Vagina (tissue), 2 donors: ENCODE measurements around the gene PLCB1. TPM values are rescaled to one million over a fixed set of nuclear protein-coding genes. Genes with fewer than 3 reads are reported as not detected.

ENCODE experiments used
- DNase-seq, 2 donors: peaks; one replicate each; pipeline ENCODE4 v3.0.0-alpha.2; 2017; ENCODE audit errors: extremely low spot score in 2 of 2
- H3K27ac ChIP-seq: fragments of 200-600 bp; sonication (generic); one replicate; pipeline ENCODE4 v1.5.1; 2019
- H3K27me3 ChIP-seq: fragments of 200-600 bp; sonication (generic); one replicate; pipeline ENCODE4 v1.5.1; 2019
- H3K36me3 ChIP-seq, 2 donors: fragments of 200-600 bp; sonication (generic); one replicate each; pipeline ENCODE4 v1.5.1; 2017 to 2019
- H3K4me1 ChIP-seq: fragments of 200-600 bp; sonication (generic); one replicate; pipeline ENCODE4 v1.5.1; 2019
- H3K4me3 ChIP-seq, 2 donors: fragments of 200-600 bp; sonication (generic); 1 replicate in 1 of 2; 2 replicates in 1 of 2; pipeline ENCODE4 v1.5.1; 2016 to 2019
- H3K9me3 ChIP-seq: fragments of 200-600 bp; sonication (generic); one replicate; pipeline ENCODE4 v1.5.1; 2019
- POLR2A ChIP-seq, 2 donors: fragments of 450-650 bp; IDR thresholded peaks; one replicate each; pipeline ENCODE4 v1.6.1; 2017; ENCODE audit warnings: antibody characterized with exemption in 2 of 2, mild to moderate bottlenecking in 2 of 2, moderate library complexity in 2 of 2
- POLR2AphosphoS5 ChIP-seq, 2 donors: sonication (generic); formaldehyde crosslinking; IDR thresholded peaks; one replicate each; pipeline ENCODE4 v1.9.0; 2017; ENCODE audit warnings: antibody characterized with exemption in 2 of 2, mild to moderate bottlenecking in 2 of 2, low read depth in 1 of 2; ENCODE audit not compliant: insufficient read depth in 1 of 2
- intact Hi-C: fragments of 100-400 bp; cut with DNase I; formaldehyde crosslinking; loops from one replicate; pipeline ENCODE4 v1.15.1; 2023
- total RNA-seq: library from RNA; depleted of rRNA; stranded (reverse); fragments of >200 nt; gene quantifications from one replicate; pipeline ENCODE4 v1.2.3, GENCODE V29; 2016
- TF ChIP-seq, protein P1 (sequence below), 3 experiments: fragments of 450-650 bp in 2 of 3; fragments of 200-600 bp in 1 of 3; sonication (generic) in 1 of 3; IDR thresholded peaks; one replicate each; pipeline ENCODE4 v1.5.1; 2017 to 2019; ENCODE audit warnings: antibody characterized with exemption in 3 of 3, mild to moderate bottlenecking in 2 of 3, moderate library complexity in 2 of 3

PLCB1 gene
- total RNA-seq, 1 donor from 2014 or later: 32.4 TPM

DNA sequence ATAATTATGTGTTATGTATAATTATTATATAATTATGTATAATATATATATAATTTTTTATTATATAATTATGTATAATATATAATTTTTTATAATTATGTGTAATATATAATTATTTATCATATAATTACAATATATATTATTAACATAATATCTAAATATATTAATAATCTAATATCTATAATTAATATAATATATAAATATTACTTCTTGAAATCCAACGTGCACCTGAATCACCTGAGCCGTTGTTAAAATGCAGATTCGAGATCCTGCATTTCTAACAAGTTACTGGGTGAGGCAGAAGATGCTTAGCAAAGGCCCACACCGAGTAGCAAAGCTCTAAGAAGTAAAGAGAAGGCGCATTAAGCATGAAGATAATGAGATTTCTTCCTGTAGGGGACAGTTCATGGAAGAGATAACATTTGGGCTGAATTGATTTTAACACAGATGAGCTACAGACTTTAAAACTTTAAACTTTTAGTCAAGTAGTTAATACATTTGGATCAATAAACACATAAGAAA, 530.4 kb downstream of the PLCB1 start:
- no peak for TF ChIP-seq POLR2AphosphoS5 (IDR thresholded peaks at IDR 0.05; ENCODE audit: insufficient read depth in 1 of 2, low read depth in 1 of 2)
- no peak for TF ChIP-seq POLR2A (IDR thresholded peaks at IDR 0.05)
- TF ChIP-seq, protein P1, sequence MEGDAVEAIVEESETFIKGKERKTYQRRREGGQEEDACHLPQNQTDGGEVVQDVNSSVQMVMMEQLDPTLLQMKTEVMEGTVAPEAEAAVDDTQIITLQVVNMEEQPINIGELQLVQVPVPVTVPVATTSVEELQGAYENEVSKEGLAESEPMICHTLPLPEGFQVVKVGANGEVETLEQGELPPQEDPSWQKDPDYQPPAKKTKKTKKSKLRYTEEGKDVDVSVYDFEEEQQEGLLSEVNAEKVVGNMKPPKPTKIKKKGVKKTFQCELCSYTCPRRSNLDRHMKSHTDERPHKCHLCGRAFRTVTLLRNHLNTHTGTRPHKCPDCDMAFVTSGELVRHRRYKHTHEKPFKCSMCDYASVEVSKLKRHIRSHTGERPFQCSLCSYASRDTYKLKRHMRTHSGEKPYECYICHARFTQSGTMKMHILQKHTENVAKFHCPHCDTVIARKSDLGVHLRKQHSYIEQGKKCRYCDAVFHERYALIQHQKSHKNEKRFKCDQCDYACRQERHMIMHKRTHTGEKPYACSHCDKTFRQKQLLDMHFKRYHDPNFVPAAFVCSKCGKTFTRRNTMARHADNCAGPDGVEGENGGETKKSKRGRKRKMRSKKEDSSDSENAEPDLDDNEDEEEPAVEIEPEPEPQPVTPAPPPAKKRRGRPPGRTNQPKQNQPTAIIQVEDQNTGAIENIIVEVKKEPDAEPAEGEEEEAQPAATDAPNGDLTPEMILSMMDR (IDR thresholded peaks at IDR 0.05): no peak
- H3K4me3 ChIP-seq: no peak overlapping the region

GRCh38 chr20:8663424-8663823, 531.4 kb downstream of the PLCB1 start:
- no peaks in the 10 kb centered on the region for H3K4me1 ChIP-seq
- H3K36me3 ChIP-seq: no peaks in the 10 kb centered on the region
- TF ChIP-seq, protein P1 (IDR thresholded peaks at IDR 0.05): no peak
- TF ChIP-seq POLR2AphosphoS5 (IDR thresholded peaks at IDR 0.05; ENCODE audit: insufficient read depth in 1 of 2, low read depth in 1 of 2) (no peak), POLR2A (IDR thresholded peaks at IDR 0.05) (no peak)
- no peak for DNase-seq
- no peak overlapping the region for H3K4me3 ChIP-seq
- H3K27ac ChIP-seq: no peak overlapping the region
- H3K27me3 ChIP-seq: no peaks in the 10 kb centered on the region
- no peaks in the 10 kb centered on the region for H3K9me3 ChIP-seq
- intact Hi-C loops: no loop called here

More for the DNA sequence above, 530.4 kb downstream of the PLCB1 start:
- intact Hi-C loops: no loop called here
- H3K9me3 ChIP-seq: no peaks in the 10 kb centered on the region
- no peak for DNase-seq
- H3K36me3 ChIP-seq: no peaks in the 10 kb centered on the region
- H3K4me1 ChIP-seq: no peaks in the 10 kb centered on the region
- no peak overlapping the region for H3K27ac ChIP-seq
- H3K27me3 ChIP-seq: no peaks in the 10 kb centered on the region

- Histone ChIP-seq H3K27ac (no peak overlapping the region), H3K27me3 (no peaks in the 10 kb centered on the region), H3K4me3 (no peak overlapping the region), H3K4me1 (no peaks in the 10 kb centered on the region), H3K9me3 (no peaks in the 10 kb centered on the region), H3K36me3 (no peaks in the 10 kb centered on the region)
- intact Hi-C loops: no loop called here
- no peak for DNase-seq
- TF ChIP-seq, protein P1 (IDR thresholded peaks at IDR 0.05): no peak
- TF ChIP-seq POLR2A (IDR thresholded peaks at IDR 0.05): no peak
- TF ChIP-seq POLR2AphosphoS5 (IDR thresholded peaks at IDR 0.05; ENCODE audit: insufficient read depth in 1 of 2, low read depth in 1 of 2): no peak
Measured at GRCh38 chr20:8664778-8665177, 532.7 kb downstream of the PLCB1 start.

DNA sequence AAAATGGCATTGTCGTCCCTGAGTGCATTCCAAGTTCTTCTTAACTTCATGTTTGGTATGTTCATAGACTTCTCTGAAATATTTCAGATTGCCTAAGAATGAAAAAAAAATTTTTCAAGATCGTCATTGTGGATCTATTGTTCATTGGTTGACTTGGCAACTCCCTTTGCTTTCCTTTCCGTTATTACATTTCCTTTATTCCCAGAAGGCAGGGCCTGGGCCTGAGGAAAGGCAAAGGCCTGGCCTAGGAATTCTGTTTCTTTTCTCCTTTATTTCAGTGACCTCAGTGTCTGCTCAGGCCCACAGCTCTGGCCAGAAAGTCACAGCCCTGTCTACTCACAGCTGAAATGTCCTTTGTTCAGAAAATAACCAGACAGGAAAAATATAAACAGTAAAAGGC, 535.2 kb downstream of the PLCB1 start:
- H3K36me3 ChIP-seq: no peaks in the 10 kb centered on the region
- no peaks in the 10 kb centered on the region for H3K27me3 ChIP-seq
- H3K27ac ChIP-seq: no peak overlapping the region
- DNase-seq: no peak
- H3K4me1 ChIP-seq: no peaks in the 10 kb centered on the region
- TF ChIP-seq POLR2AphosphoS5 (IDR thresholded peaks at IDR 0.05; ENCODE audit: insufficient read depth in 1 of 2, low read depth in 1 of 2): no peak
- TF ChIP-seq POLR2A (IDR thresholded peaks at IDR 0.05): no peak
- TF ChIP-seq, protein P1 (IDR thresholded peaks at IDR 0.05): no peak
- intact Hi-C loops: no loop called here
- no peaks in the 10 kb centered on the region for H3K9me3 ChIP-seq
- H3K4me3 ChIP-seq: no peak overlapping the region

GRCh38 chr20:8670207-8670892, 538.3 kb downstream of the PLCB1 start:
- Histone ChIP-seq H3K4me3 (no peak overlapping the region), H3K27ac (no peak overlapping the region), H3K36me3 (no peaks in the 10 kb centered on the region), H3K27me3 (no peaks in the 10 kb centered on the region), H3K4me1 (no peaks in the 10 kb centered on the region), H3K9me3 (no peaks in the 10 kb centered on the region)
- intact Hi-C loops: no loop called here
- no peak for DNase-seq
- TF ChIP-seq, protein P1 (IDR thresholded peaks at IDR 0.05): no peak
- TF ChIP-seq POLR2A (IDR thresholded peaks at IDR 0.05) (no peak), POLR2AphosphoS5 (IDR thresholded peaks at IDR 0.05; ENCODE audit: insufficient read depth in 1 of 2, low read depth in 1 of 2) (no peak)
